ENCODE measurements around the gene NPY4R2.
"Not testable (repeated sequence)": the region's sequence is repeated elsewhere in the genome, so short reads cannot be mapped to it uniquely, and the experiment has no call there.

The NPY4R2 gene, protein sequence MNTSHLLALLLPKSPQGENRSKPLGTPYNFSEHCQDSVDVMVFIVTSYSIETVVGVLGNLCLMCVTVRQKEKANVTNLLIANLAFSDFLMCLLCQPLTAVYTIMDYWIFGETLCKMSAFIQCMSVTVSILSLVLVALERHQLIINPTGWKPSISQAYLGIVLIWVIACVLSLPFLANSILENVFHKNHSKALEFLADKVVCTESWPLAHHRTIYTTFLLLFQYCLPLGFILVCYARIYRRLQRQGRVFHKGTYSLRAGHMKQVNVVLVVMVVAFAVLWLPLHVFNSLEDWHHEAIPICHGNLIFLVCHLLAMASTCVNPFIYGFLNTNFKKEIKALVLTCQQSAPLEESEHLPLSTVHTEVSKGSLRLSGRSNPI

DNA sequence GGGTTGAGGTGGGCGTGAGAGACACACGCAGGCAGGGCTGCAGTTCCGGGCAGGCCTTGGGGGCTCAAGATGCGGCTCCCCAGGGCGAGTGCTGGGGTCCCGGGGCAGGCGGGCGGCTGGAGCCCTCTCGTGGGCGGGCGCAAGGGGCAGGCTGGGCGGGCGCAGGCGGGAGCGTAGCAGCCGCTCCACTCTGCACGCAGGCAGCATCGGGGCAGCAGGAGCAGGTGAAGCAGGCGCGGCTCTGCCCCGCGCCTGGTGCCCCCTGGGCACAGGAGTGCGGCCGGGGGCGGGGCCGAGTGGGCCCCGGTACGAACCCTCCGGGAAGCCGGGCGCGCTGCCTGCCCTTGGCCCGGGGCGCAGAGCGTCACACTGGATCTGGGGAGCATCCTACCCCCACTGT, at the start of gene NPY4R2:
NPY4R2 (plus strand) TSS at position 188 of the 400 bp plus-strand sequence. CDS start 3,326 bp downstream, outside the sequence.
- not testable (repeated sequence) for DNase-seq

DNA sequence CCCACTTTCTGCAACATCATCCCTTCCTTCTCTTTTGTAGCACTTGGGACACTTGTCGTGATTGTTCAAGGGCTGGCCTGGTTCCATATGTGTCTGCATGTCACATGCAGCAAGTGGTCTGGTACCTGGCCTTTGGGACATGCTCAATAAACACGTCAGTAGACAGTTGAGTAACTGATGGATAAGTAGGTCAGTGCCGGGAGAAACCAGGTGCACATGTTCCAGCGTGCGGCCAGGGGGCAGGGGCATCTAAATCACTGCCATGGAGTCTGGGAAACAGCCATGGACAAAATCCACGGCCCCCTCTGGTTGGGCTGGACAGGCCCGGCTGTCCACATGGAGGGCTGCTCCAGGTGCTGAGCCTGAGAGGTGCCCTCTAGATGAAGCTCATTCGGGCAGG, 47.6 kb upstream of the NPY4R2 start:
- not testable (repeated sequence) for DNase-seq

DNA sequence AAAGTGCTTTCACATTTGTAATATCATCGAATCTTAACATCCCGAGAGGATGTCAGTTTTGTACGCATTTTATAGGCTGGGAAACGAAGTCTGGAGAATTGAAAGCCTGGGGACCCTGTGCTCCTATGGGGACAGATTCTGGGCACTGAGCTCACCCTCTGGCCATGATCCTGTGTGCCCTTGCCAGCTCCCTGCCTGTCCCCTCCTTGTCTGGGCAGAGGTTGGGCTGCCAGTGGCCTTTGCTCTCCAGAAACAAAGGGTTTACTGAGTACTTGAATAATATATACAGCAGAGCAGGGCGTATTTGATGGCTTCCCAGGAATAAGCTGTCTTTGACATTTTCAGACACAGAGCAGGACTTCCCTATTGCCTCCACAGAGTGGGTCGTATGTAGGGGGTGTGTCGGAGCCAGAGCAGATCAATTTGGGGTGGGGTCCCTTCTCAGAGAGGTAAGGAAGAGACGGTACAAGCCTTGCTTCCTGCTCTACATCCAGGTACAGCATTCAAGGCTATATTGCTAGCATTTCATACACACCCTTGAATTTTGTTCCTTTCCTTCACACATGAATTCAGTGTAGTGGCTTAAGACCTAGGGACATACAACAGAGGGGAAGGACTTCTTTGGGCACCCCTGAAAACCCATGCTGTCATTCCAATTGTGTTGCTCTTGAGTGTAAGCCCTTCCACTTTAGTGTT, 46.8 kb upstream of the NPY4R2 start:
- DNase-seq, result not testable (repeated sequence)

DNA sequence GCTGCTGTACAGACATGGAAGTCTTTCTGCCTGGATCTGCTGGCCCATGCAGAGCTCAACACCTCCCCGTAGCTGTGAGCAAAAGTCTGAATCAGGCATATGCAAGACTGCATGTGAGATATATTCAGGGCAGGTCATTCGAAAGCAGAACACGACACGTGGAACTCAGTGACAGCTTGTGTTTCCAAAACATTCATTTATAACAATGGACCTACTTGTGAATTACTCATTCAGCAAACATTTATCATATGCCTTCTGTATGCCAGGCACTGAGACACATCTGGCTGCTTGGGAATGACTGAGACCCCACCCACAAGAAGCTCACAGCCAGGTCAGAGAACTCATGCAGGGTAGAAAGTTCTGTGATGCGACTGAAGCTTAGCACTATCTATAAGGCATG, 46.2 kb upstream of the NPY4R2 start:
- DNase-seq, result not testable (repeated sequence)

DNA sequence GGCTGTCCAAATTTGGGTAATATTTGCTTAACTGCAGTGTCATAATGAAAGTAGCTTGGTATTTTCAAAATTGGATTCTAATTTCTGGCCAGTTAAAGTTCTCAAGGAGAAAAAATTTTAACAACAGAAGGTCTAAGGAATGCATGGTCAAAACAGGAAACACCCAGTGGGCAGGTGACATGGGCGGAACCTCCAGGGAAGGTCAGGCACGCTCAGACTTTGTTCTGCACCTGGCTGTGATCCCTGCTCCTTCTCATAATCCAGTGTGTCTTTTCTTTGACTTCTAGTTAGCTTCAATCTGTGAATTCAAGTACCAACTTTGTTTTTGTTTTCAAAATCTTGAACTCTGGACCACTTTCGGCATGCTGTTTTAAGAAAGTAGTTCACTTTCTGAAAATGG, 34.2 kb upstream of the NPY4R2 start:
- DNase-seq, result not testable (repeated sequence)

DNA sequence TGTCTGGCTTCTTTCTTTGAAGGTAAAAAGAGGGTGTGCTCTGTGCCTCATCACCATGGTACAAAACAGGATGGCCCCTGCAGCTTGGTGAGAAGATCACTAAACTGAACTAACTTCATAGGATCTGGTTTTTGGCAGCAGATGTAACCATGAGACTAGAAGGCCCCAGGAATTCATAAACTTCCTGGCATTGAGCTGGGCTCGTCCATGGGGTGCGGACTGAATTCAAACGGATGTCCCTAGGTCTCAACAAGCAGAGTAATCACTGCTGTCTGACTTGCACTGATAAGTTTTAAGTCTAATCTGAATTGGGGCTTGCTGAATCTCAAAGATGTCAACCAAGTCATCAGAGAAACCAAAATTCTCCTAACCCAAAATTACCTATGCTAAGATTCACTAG, 33.5 kb upstream of the NPY4R2 start:
- DNase-seq, result not testable (repeated sequence)

DNA sequence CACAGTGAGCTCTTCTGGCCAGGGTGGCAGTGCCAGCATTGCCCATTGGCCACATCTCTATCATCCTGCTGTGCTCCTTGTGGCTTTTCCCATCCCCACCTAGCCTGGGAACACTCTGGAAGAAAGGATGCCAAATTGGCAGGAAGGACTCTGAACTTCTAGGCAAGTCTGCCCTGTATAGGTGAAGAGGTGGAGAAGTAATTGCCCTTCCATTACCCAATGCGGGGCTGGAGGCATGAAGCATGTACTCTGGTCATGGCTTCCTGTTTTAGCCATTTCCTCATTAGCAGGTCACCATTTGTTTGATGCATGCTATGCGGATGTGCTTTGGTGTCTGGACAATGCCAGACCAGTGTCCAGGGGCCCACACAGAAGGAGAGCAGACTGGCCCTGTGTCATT, 32.1 kb upstream of the NPY4R2 start:
- not testable (repeated sequence) for DNase-seq

DNA sequence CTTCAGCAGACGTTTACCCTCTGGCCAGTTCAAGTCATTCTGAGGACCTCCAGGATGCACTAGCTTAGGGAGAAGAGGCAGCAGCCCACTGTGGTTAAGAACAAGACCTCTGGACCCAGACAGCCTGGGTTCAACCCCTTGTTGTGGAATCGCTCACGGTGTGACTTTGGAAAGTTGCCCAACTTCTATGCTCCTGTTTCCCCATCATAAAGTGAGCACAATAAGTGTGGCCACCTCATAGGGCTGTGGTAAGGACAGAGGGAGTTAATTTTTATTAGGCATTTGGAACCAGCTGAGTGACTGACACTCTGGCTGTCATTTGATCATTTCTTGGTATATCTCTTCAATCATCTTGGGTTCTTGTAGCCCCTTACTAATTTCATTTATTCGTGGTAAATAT, 31.6 kb upstream of the NPY4R2 start:
- not testable (repeated sequence) for DNase-seq

DNA sequence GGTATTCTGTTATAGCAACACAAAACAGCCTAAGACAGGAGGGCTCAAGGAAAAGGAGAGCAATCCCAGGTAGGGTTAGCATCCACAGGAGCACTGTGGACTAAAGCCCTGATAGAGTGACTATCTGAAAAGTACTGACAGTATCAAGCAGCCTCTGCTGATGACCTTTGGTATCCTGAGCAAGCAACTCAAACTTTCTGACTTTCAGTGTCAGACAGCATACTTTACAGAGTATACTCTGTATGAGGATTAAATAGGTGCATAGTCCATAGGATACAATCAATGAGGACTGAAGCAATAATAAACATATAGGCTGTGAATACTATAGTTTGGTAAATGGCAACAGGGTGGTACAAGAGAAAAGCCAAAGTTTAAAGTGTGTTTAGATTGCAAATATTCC, 27.7 kb upstream of the NPY4R2 start:
- not testable (repeated sequence) for DNase-seq

DNA sequence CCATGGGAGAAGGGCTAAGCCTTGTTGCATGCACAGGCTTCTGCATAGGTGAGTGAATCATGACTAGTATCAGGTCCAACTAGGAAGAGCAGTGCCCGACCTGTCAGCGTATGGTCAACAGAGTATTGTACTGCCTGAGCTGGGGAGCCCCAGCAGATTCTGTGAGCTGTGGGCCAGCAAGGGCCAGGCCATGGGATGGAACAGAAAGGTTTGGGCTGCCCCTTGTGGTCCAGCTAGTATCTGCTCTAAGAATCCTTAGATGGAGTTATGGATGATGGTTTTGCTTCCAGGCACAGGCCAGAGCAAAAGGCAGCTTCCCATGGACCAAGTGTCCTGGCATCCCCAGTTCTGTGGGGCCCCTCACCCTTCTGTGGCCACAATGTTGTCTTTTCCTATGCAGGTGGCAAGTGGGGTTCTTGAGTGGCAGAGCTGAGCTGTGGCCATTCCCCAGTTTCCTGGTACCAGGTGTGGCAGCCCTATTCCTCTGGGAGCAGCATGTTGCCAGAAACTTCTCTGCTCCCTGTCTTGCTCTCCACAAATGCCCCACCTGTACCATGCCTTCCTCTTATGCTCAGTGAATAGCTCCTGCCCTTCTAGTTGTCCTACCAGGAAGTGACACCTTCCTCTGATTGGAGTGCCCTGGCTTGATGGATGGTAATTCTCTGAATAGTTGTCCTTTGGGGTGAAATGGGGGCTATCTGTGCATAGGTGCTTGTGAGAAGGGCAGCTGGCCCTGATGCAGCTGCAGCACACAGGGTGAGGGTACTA, 25.8 kb upstream of the NPY4R2 start:
- not testable (repeated sequence) for DNase-seq

DNA sequence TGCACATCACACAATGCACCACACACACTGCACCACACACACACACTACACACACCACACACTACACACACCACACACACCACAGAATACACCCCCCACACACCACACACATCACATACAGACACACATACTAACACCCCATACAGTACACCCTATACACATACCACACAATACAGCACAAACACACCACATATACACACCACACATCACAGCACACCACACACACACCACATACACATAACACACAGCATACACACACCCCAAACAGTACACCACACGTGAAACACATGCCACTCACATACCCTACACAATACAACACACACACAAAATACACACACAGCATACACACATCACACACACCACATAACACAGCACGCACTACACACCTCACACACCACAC, 23.9 kb upstream of the NPY4R2 start:
- not testable (repeated sequence) for DNase-seq

DNA sequence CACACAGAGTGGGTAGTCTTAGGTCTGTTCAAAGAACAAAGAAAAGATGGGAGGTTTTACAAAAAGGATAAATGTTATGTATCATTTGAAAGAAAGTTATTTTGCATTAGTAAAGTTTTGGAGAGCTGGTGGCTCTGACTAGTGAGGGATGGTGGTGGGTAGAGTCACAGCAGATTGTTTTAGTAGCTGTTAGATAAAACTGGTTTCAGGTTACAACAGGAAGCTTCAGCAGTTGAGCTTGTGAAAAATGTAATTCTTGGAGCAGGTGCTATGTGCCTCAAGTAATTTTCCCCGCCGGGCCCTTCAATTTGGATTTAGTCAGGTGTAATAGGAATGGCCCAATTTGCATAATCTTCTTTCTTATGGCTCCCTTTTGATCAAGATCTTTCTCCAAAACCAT, 20.6 kb upstream of the NPY4R2 start:
- DNase-seq, result not testable (repeated sequence)

DNA sequence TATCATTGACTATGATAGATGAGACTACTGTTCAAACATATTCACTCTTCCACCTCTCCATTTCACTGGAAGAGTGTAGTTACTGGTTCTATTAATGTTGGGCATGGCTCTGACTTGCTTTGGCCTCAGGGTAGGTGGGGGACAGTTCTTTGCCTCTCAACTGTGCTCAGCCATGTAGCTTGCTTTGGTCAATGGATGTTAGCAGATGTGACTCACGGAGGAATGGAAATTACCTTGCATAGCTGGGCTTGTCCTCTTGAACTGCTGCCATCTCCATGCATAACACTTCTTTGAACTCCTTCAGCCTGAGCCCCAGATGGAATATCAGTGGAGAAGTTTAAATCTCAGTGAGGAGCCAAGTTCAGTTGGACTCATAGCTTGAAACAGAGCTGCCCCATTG, 9.1 kb upstream of the NPY4R2 start:
- not testable (repeated sequence) for DNase-seq

DNA sequence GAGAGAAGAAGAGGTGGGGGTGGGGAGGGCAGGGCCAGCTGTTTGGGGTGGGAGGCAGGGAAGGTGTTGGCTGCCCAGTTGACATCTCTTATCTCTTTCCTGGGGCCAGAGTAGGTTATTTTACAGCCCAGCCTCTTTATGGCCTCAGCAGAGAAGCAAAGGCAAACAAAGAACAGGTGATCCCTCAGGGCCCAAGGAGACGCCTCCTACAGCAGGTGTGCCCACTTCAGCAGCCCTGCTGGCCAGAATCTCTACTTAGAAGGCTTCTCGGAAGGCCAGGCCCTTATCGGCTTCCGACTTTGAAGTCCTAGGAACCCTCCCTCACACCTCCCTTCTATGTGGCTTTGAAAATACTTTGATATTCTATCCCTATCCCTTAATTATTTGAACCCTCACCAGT, 8.0 kb upstream of the NPY4R2 start:
- DNase-seq, result not testable (repeated sequence)

DNA sequence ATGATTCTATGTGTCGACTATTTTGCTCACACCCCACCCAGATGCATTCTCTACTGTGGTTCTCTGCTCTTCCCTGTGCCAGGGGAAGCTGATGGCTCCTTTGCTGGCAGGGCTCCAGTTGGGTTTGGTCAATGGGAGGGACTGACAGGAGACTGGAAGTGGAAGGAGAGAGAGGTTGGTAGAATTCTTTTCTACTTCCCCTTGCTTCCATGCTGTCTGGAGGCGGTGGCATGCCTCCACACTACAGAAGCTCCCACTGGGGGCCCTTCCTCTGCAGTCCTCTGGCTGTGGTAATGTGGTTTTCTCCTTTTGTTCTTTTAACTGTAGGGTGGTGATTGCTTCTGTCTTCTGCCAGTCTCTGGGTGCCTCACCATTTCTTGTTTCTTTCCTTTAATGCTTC, 4.4 kb upstream of the NPY4R2 start:
- DNase-seq, result not testable (repeated sequence)

DNA sequence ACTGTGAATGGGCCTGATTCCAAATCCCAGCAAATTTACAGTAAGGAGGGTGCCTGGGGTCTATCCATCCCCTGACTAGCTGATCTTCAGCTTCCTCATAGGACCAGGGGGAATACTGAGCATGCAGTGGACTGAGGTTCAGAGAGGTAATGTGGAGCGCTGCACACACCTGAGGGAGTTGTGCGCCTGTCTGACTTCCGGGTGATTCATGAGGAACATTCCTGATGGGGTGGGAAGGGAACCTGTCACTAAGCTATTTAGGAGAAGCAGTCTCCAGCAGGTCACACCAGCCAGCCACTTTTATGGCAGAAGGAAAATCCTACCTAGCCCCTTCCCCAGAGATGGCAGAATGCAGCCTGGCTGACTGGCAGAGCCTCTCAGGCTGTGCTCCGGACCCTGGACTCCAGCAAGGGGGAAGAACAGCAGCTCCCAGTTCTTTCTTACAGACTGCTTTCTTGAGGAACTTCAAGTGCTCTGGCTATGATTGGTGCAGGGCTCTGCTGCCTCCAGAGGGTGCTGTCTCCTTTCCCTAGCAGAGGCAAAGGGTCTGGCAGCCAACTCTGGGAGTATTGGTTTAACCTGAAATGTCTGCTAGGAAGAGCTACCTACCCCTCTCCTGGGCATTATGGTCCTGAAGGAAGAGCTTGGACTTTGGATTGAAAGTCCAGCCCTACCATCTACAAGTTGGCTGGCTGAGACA, 2.5 kb upstream of the NPY4R2 start:
- DNase-seq, result not testable (repeated sequence)

DNA sequence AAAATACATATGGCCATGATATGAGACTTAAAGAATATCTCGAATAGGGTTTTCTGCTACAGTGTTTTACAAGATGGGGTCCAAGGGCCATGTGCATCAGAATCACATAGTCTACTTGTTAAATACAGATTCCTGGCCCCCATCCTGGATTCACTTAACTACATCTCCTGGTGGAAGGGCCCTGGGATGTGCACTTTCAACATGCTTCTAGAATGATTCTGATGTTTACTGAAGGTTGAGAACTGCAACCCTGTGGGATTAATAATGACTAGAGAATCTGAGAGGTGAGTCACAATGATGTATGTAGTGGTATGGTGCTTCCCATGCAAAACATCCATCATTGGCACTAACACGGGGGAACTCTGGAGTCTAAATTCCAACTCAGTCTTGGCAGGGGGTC, 2.1 kb downstream of the NPY4R2 start:
- peak; percentile 62 for DNase-seq

DNA sequence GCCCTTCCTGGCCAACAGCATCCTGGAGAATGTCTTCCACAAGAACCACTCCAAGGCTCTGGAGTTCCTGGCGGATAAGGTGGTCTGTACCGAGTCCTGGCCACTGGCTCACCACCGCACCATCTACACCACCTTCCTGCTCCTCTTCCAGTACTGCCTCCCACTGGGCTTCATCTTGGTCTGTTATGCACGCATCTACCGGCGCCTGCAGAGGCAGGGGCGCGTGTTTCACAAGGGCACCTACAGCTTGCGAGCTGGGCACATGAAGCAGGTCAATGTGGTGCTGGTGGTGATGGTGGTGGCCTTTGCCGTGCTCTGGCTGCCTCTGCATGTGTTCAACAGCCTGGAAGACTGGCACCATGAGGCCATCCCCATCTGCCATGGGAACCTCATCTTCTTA, 4.0 kb downstream of the NPY4R2 start:
- DNase-seq, result not testable (repeated sequence)

DNA sequence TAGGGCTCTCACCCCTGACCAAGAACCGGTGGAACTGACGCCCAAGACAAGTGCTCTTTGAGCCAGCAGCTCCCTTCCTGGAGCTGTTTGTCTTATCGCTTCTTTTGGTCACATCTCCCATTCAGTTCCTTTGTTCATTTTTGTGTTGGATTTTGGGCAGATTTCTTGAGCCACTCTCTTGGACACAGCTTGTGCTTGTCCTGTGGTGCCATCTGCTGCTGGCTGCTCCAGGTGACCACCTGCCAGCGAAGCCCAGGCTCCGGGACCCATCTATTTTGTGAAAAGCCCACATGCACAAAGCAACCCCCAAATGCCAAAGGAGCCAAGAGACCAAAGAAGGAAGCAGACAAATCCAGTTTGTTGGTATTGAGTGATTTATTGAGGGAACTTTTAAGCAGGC, 6.2 kb downstream of the NPY4R2 start:
- DNase-seq, result not testable (repeated sequence)

DNA sequence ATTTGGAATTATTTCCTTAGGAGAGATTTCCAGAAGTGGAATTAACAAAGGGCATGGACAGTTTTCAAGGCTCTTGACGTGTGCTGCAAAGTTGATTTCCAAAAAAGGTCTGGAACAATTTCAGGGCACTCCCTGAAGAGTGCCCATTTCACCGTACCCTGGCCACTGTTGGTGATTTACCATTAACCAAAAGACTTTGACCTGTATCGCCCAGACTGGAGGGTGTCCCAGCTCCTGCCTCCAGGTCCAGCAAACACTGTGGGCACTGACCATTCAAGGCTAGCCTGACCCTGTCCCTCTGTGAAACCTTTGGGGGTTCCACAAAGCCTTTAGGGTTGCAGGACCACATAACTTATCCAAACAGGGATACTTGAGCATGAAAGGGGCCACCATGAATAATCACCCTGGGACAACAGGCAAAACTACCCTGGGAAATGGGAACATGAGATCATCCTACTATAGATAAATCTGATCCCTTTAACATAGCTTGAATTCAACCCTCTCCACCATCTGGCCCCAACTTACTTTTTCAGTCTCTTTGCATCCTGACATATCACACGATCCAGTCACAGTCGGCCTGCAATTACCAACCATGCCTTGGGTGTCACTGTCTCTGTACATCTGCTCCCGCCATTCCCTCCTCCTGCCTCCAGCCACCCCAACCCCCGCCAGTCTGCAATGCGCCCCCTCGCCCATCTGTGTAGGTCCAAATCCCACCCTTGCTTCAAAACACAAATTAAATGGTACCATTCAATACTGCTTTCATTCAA, 8.9 kb downstream of the NPY4R2 start:
- not testable (repeated sequence) for DNase-seq

DNA sequence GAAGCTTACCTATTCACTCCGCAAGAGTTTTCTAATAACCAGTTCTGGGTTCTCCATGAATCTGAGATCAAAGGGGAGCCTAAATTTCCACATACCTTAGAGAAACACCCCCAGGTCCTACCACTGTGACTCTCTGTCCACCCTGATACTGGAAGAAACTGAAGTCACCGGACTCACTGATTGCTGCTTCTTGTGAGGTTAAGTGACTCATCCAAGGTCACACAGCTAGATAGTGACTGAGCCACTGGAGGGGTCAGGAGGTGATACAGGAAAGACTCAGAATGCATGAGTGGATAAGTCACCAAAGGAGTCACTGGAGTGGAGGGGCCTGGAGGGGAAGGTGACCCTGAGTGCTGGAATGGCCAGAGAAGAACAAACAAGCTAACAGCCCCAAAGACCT, 9.8 kb downstream of the NPY4R2 start:
- not testable (repeated sequence) for DNase-seq

DNA sequence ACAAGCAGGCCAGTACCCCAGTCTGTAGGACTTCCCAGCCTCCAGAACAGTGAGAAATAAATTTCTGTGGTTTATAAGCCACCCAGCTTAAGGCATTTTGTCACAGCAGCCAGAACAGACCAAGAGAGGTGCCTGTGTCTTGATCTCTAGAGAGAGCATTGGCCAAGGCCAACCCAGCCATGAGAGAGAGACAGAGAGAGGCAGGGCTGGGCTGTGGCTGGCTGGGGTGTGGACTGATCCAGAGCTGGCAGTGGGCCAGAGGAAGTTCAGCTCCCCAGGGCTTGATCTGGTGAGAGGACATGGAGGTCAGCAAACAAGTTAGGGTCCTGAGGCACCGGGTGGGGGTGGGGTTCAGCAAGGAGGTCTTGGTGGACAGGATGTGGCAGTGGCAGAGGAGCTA, 14.4 kb downstream of the NPY4R2 start:
- DNase-seq, result not testable (repeated sequence)

All from fibroblast of upper back skin (primary cell).